IMR-90 (cell line): Measurements from ENCODE around the gene CHRD. TPM values are rescaled to one million over a fixed set of nuclear protein-coding genes. Genes with fewer than 3 reads are reported as not detected.

Experiments used
- ATAC-seq: fragments of 200-7000 bp; cut with Tn5 transposase; 2 replicates; pipeline ENCODE4 v1.9.1; 2020; ENCODE audit warnings: low read depth, mild to moderate bottlenecking, moderate library complexity
- BruUV-seq: library from RNA; stranded (reverse); fragments of 400-500 nt; replicated peaks from 2 replicates; lab custom pipeline; 2021; lab: Mats Ljungman, UMichigan
- CTCF ChIA-PET: fragments of 300-600 bp; formaldehyde crosslinking; extraction: SDS; loops from one replicate; lab custom pipeline; 2021; ENCODE audit warnings: antibody characterized with exemption; lab: Yijun Ruan, JAX
- POLR2A ChIA-PET: fragments of 300-600 bp; sonication (Branson Sonifier 250); formaldehyde crosslinking; loops from one replicate; lab custom pipeline; 2022; ENCODE audit warnings: antibody characterized with exemption; ENCODE audit not compliant: unreplicated experiment; lab: Charles Lee
- DNase-seq: peaks from one replicate; pipeline ENCODE4 v3.0.0; 2013
- H2AFZ ChIP-seq: replicated peaks from 2 replicates; pipeline ENCODE3; 2013; ENCODE audit warnings: low read length, mild to moderate bottlenecking; ENCODE audit not compliant: poor library complexity
- H2AK5ac ChIP-seq: 2 replicates; pipeline ENCODE4 v1.6.1; 2013; ENCODE audit warnings: low read depth, low read length, inconsistent platforms
- H2AK9ac ChIP-seq: replicated peaks from 2 replicates; pipeline ENCODE3; 2013; ENCODE audit warnings: mild to moderate bottlenecking, low read depth, low read length, moderate library complexity; ENCODE audit not compliant: poor library complexity
- H2BK120ac ChIP-seq: 2 replicates; pipeline ENCODE4 v1.6.1; 2013; ENCODE audit warnings: low read depth, low read length, inconsistent platforms
- H2BK15ac ChIP-seq: 3 replicates; pipeline ENCODE4 v1.6.1; 2013; ENCODE audit warnings: low read depth, low read length, inconsistent platforms
- H2BK20ac ChIP-seq: 2 replicates; pipeline ENCODE4 v1.6.1; 2013; ENCODE audit warnings: low read depth, mild to moderate bottlenecking, inconsistent platforms, low read length, moderate library complexity
- H2BK5ac ChIP-seq: 2 replicates; pipeline ENCODE4 v1.6.1; 2013; ENCODE audit warnings: mild to moderate bottlenecking, low read depth, low read length, inconsistent platforms; ENCODE audit not compliant: poor library complexity, severe bottlenecking
- H3K14ac ChIP-seq: replicated peaks from 2 replicates; pipeline ENCODE4 v1.6.1; 2013; ENCODE audit warnings: low read depth, low read length, inconsistent platforms
- H3K18ac ChIP-seq: 2 replicates; pipeline ENCODE4 v1.6.1; 2013; ENCODE audit warnings: low read depth, low read length, control low read depth
- H3K23ac ChIP-seq: 2 replicates; pipeline ENCODE4 v1.6.1; 2013; ENCODE audit warnings: low read depth, low read length, inconsistent platforms
- H3K27ac ChIP-seq: 2 replicates; pipeline ENCODE4 v1.5.1; 2013; ENCODE audit warnings: mild to moderate bottlenecking, control low read depth, low read length; ENCODE audit not compliant: insufficient read depth
- H3K27me3 ChIP-seq: 2 replicates; pipeline ENCODE4 v1.6.1; 2013; ENCODE audit warnings: low read length; ENCODE audit not compliant: control insufficient read depth, insufficient read depth
- H3K36me3 ChIP-seq: 2 replicates; pipeline ENCODE4 v1.6.1; 2013; ENCODE audit warnings: low read length, mixed read lengths; ENCODE audit not compliant: control insufficient read depth, insufficient read depth
- H3K4ac ChIP-seq: 2 replicates; pipeline ENCODE4 v1.6.1; 2013; ENCODE audit warnings: low read depth, low read length, inconsistent platforms
- H3K4me1 ChIP-seq: 2 replicates; pipeline ENCODE4 v1.6.1; 2013; ENCODE audit warnings: low read length, mixed read lengths; ENCODE audit not compliant: control insufficient read depth, insufficient read depth
- H3K4me2 ChIP-seq: 2 replicates; pipeline ENCODE4 v1.6.1; 2013; ENCODE audit warnings: low read depth, mild to moderate bottlenecking, control low read depth, low read length, moderate library complexity
- H3K4me3 ChIP-seq: 2 replicates; pipeline ENCODE4 v1.5.1; 2013; ENCODE audit warnings: low read depth, mild to moderate bottlenecking, control low read depth, low read length, moderate library complexity; ENCODE audit not compliant: insufficient read depth
- H3K56ac ChIP-seq: 2 replicates; pipeline ENCODE4 v1.6.1; 2013; ENCODE audit warnings: low read length, inconsistent platforms; ENCODE audit not compliant: insufficient read depth; ENCODE audit errors: extremely low read depth
- H3K79me1 ChIP-seq, 2 experiments: 2 replicates each; pipeline ENCODE4 v1.6.1; 2013; ENCODE audit warnings: low read length in 2 of 2, inconsistent platforms in 1 of 2, low read depth in 1 of 2
- H3K9ac ChIP-seq: 2 replicates; pipeline ENCODE4 v1.6.1; 2013; ENCODE audit warnings: low read depth, low read length, control low read depth
- H3K9me1 ChIP-seq: 2 replicates; pipeline ENCODE4 v1.6.1; 2013; ENCODE audit warnings: low read length, inconsistent platforms; ENCODE audit not compliant: insufficient read depth
- H3K9me3 ChIP-seq: 2 replicates; pipeline ENCODE4 v1.6.1; 2013; ENCODE audit warnings: low read length; ENCODE audit not compliant: control insufficient read depth, insufficient read depth
- H4K20me1 ChIP-seq: 2 replicates; pipeline ENCODE4 v1.6.1; 2013; ENCODE audit warnings: low read length, inconsistent platforms; ENCODE audit not compliant: insufficient read depth
- H4K5ac ChIP-seq: 2 replicates; pipeline ENCODE4 v1.6.1; 2013; ENCODE audit warnings: mild to moderate bottlenecking, low read depth, low read length, control low read depth
- H4K8ac ChIP-seq, 2 experiments: 2 replicates each; pipeline ENCODE4 v1.6.1; 2013; ENCODE audit warnings: low read depth in 2 of 2, low read length in 2 of 2, control low read depth in 1 of 2, inconsistent platforms in 1 of 2
- H4K91ac ChIP-seq: 2 replicates; pipeline ENCODE4 v1.6.1; 2013; ENCODE audit warnings: low read depth, low read length, inconsistent platforms; ENCODE audit not compliant: insufficient read depth
- BHLHE40 ChIP-seq: fragments of 150-350 bp; IDR thresholded peaks from 2 replicates; pipeline ENCODE4 v1.6.1; 2016; ENCODE audit warnings: mild to moderate bottlenecking, low read depth, low read length
- CEBPB ChIP-seq: IDR thresholded peaks from 2 replicates; pipeline ENCODE4 v1.6.1; 2012; ENCODE audit warnings: low read depth, low read length, improper control_type of control experiment
- CTCF ChIP-seq: conservative IDR thresholded peaks from 2 replicates; pipeline ENCODE4 v1.5.1; 2012; ENCODE audit warnings: mild to moderate bottlenecking, low read depth, low read length, improper control_type of control experiment
- ELK1 ChIP-seq: fragments of 150-350 bp; IDR thresholded peaks from 2 replicates; pipeline ENCODE4 v1.6.1; 2016; ENCODE audit warnings: low read depth, mild to moderate bottlenecking, low read length, moderate library complexity, borderline replicate concordance
- MAFK ChIP-seq: IDR thresholded peaks from 2 replicates; pipeline ENCODE4 v1.6.1; 2012; ENCODE audit warnings: low read depth, low read length, improper control_type of control experiment
- MAZ ChIP-seq: IDR thresholded peaks from 2 replicates; pipeline ENCODE4 v1.6.1; 2012; ENCODE audit warnings: low read depth, mild to moderate bottlenecking, low read length, improper control_type of control experiment, moderate library complexity, borderline replicate concordance
- MXI1 ChIP-seq: IDR thresholded peaks from 2 replicates; pipeline ENCODE4 v1.6.1; 2012; ENCODE audit warnings: low read depth, mild to moderate bottlenecking, low read length, moderate library complexity, borderline replicate concordance
- NFE2L2 ChIP-seq: fragments of 150-350 bp; IDR thresholded peaks from 2 replicates; pipeline ENCODE4 v1.6.1; 2016; ENCODE audit warnings: low read depth, mild to moderate bottlenecking, low read length
- POLR2A ChIP-seq: IDR thresholded peaks from 2 replicates; pipeline ENCODE4 v1.6.1; 2012; ENCODE audit warnings: mild to moderate bottlenecking, low read depth, low read length
- RAD21 ChIP-seq: IDR thresholded peaks from 2 replicates; pipeline ENCODE4 v1.6.1; 2012; ENCODE audit warnings: low read length, improper control_type of control experiment
- RCOR1 ChIP-seq: IDR thresholded peaks from 2 replicates; pipeline ENCODE4 v1.6.1; 2012; ENCODE audit warnings: mild to moderate bottlenecking, low read length, improper control_type of control experiment; ENCODE audit not compliant: insufficient replicate concordance
- RFX5 ChIP-seq: IDR thresholded peaks from 2 replicates; pipeline ENCODE4 v1.8.0; 2012; ENCODE audit warnings: low read depth, mild to moderate bottlenecking, low read length, moderate library complexity
- SMC3 ChIP-seq: fragments of 150-350 bp; IDR thresholded peaks from 2 replicates; pipeline ENCODE4 v1.6.1; 2016; ENCODE audit warnings: low read depth, mild to moderate bottlenecking, antibody characterized with exemption, low read length, moderate library complexity
- USF2 ChIP-seq: fragments of 150-350 bp; IDR thresholded peaks from 2 replicates; pipeline ENCODE4 v1.6.1; 2017; ENCODE audit warnings: mild to moderate bottlenecking, antibody characterized with exemption, low read length, low read depth
- WGBS, 2 experiments: methylation state at CpG; one replicate each; pipeline versions ENCODE4 v1.1.5 to v1.1.7; 2013; ENCODE audit warnings: missing lambda C conversion rate in 2 of 2; ENCODE audit not compliant: insufficient read length in 1 of 2; ENCODE audit errors: extremely low coverage in 2 of 2; 5-methylcytosine and 5-hydroxymethylcytosine counted together
- dilution Hi-C: fragments of 300-500 bp; cut with HindIII; formaldehyde crosslinking; loops from one replicate; pipeline ENCODE4 v1.14.3; 2018; ENCODE audit warnings: low sequenced_read_pairs; ENCODE audit not compliant: unreplicated experiment
- in situ Hi-C: fragments of 300-500 bp; cut with MboI; formaldehyde crosslinking; loops from 3 replicates; pipeline ENCODE4 v1.14.3; 2019; ENCODE audit warnings: low sequenced_read_pairs, inconsistent platforms, mixed read lengths
- intact Hi-C: fragments of 100-400 bp; cut with micrococcal nuclease; formaldehyde crosslinking; loops from 2 replicates; pipeline ENCODE4 v1.10.0; 2022
- polyA plus RNA-seq, 3 experiments: library from polyadenylated mRNA; depleted of rRNA; stranded (reverse); fragments of >200 nt; gene quantifications; 2 replicates each; pipeline ENCODE4 v1.2.3, GENCODE V29; 2012; ENCODE audit warnings: low replicate concordance in 1 of 3
- total RNA-seq: library from RNA; depleted of rRNA; stranded (reverse); fragments of >200 nt; gene quantifications from 2 replicates; pipeline ENCODE4 v1.2.3, GENCODE V29; 2012

CHRD gene
- total and polyA plus RNA-seq, 2 of the 4 experiments (the other 2 are of a cell fraction): under 0.01 to 0.09 TPM

- Histone ChIP-seq H4K91ac (no peak overlapping the region), H3K9me3 (no peaks in the 10 kb centered on the region), H2BK20ac (peak overlapping the region; percentile 72; the same call in 1 of the 2 replicates), H3K4me3 (no peak overlapping the region), H3K56ac (0 out of 2 replicates have a peak overlapping the region, but pooled peaks have one; percentile 16), H3K9ac (peak overlapping the region; percentile 5; the same call in 1 of the 2 replicates), H3K9me1 (peaks cover 24% of the 10 kb centered on the region), H2BK120ac (peak overlapping the region; percentile 71; the same call in 1 of the 2 replicates), H2AK9ac (peak overlapping the region; percentile 80), H3K4ac (peak overlapping the region; percentile 70), H3K79me1 (peaks cover 15 to 73% of the 10 kb centered on the region in 2 experiments; a peak in 3 of 4 replicates), H3K18ac (peak overlapping the region; percentile 4; the same call in 1 of the 2 replicates), H3K27ac (peak overlapping the region; percentile 59), H2BK15ac (0 out of 3 replicates have a peak overlapping the region, but pooled peaks have one; percentile 13), H4K20me1 (peaks cover 65% of the 10 kb centered on the region), H3K14ac (peak overlapping the region; percentile 66), H3K36me3 (peaks cover 59% of the 10 kb centered on the region), H4K5ac (peak overlapping the region; percentile 27; the same call in 1 of the 2 replicates), H3K27me3 (no peaks in the 10 kb centered on the region), H3K23ac (peak overlapping the region; percentile 75; the same call in 1 of the 2 replicates), H3K4me1 (peaks cover 30% of the 10 kb centered on the region), H3K4me2 (no peak overlapping the region), H2AK5ac (peak overlapping the region; percentile 91), H2AFZ (no peak overlapping the region), H4K8ac (peak overlapping the region; percentile 8 to 69; a peak in 2 of 4 replicates), H2BK5ac (peak overlapping the region; percentile 93)
- dilution Hi-C loops: no loop called here
- DNase-seq: no peak
- no peak for ATAC-seq
- no TSS peak for BruUV-seq
- intact Hi-C loops: no loop called here
- ChIA-PET POLR2A (no interaction called here), CTCF (no interaction called here)
- 87% methylated on average over 6 of the region's 6 CpGs; no CpG with 5 or more reads in 1 of the 2 experiments for WGBS, 2 experiments
- in situ Hi-C loops: no loop called here
- no peak for TF ChIP-seq CTCF
- no peak for TF ChIP-seq RFX5
- no peak for TF ChIP-seq BHLHE40
- TF ChIP-seq RAD21: no peak
- TF ChIP-seq POLR2A: no peak
- TF ChIP-seq MXI1: no peak
- TF ChIP-seq MAFK: no peak
- TF ChIP-seq SMC3: no peak
- TF ChIP-seq CEBPB: no peak
- TF ChIP-seq RCOR1: no peak
- TF ChIP-seq USF2: no peak
- TF ChIP-seq NFE2L2: no peak
- no peak for TF ChIP-seq ELK1
- no peak for TF ChIP-seq MAZ
Measured at GRCh38 chr3:184333190-184333589, 46.7 kb upstream of the CHRD start.
